CD4-positive, alpha-beta memory T cell (primary cell): ENCODE measurements around the gene GTF2IRD1. TPM values are rescaled to one million over a fixed set of nuclear protein-coding genes. Genes with fewer than 3 reads are reported as not detected.

Experiments used
- CTCF ChIA-PET: fragments of 350-600 bp; sonication (Branson Sonifier 250); formaldehyde crosslinking; loops from one replicate; lab custom pipeline; 2021; ENCODE audit warnings: inconsistent platforms; ENCODE audit not compliant: partially characterized antibody; lab: Charles Lee
- POLR2A ChIA-PET: fragments of 350-600 bp; sonication (Branson Sonifier 250); formaldehyde crosslinking; loops from one replicate; lab custom pipeline; 2021; ENCODE audit not compliant: partially characterized antibody; lab: Charles Lee
- DNase-seq, 5 donors: peaks; one replicate each; pipeline versions ENCODE4 v3.0.0 to v3.0.0-alpha.2; 2020 to 2022; ENCODE audit warnings: mixed read lengths in 1 of 5
- H3K27ac ChIP-seq: one replicate; pipeline ENCODE4 v1.7.0; 2013; ENCODE audit warnings: low read depth, low read length
- H3K27me3 ChIP-seq: 2 replicates; pipeline ENCODE4 v1.7.0; 2013; ENCODE audit warnings: mild to moderate bottlenecking, low read length, moderate library complexity; ENCODE audit not compliant: insufficient read depth
- H3K36me3 ChIP-seq: 2 replicates; pipeline ENCODE4 v1.7.0; 2013; ENCODE audit warnings: mild to moderate bottlenecking, low read length, moderate library complexity; ENCODE audit not compliant: insufficient read depth
- H3K4me1 ChIP-seq: 2 replicates; pipeline ENCODE4 v1.7.0; 2013; ENCODE audit warnings: mild to moderate bottlenecking, low read length, moderate library complexity; ENCODE audit not compliant: insufficient read depth
- H3K4me3 ChIP-seq, 2 donors: one replicate each; pipeline ENCODE4 v1.7.0; 2013; ENCODE audit warnings: low read length in 2 of 2, mild to moderate bottlenecking in 1 of 2
- H3K9me3 ChIP-seq, 2 donors: one replicate each; pipeline ENCODE4 v1.7.0; 2013; ENCODE audit warnings: low read length in 2 of 2, control low read depth in 1 of 2; ENCODE audit not compliant: control insufficient read depth in 1 of 2
- H3K27ac Mint-ChIP-seq, 7 donors: one replicate each; pipeline ENCODE4 v1.8.0; 2020 to 2021; ENCODE audit warnings: mixed read lengths in 7 of 7, mild to moderate bottlenecking in 6 of 7, inconsistent platforms in 3 of 7, moderate library complexity in 3 of 7
- H3K27me3 Mint-ChIP-seq, 2 donors: one replicate each; pipeline ENCODE4 v1.8.0; 2020 to 2021; ENCODE audit warnings: mixed read lengths in 2 of 2
- H3K36me3 Mint-ChIP-seq, 2 donors: one replicate each; pipeline ENCODE4 v1.8.0; 2020 to 2021; ENCODE audit warnings: mixed read lengths in 2 of 2, inconsistent platforms in 1 of 2, mild to moderate bottlenecking in 1 of 2
- H3K4me1 Mint-ChIP-seq, 4 donors: one replicate each; pipeline ENCODE4 v1.8.0; 2020 to 2021; ENCODE audit warnings: mixed read lengths in 4 of 4, mild to moderate bottlenecking in 1 of 4
- H3K4me3 Mint-ChIP-seq, 8 donors: one replicate each; pipeline ENCODE4 v1.8.0; 2020 to 2021; ENCODE audit warnings: mixed read lengths in 8 of 8, mild to moderate bottlenecking in 7 of 8, moderate library complexity in 6 of 8, inconsistent platforms in 3 of 8
- H3K9me3 Mint-ChIP-seq, 8 donors: one replicate each; pipeline ENCODE4 v1.8.0; 2020 to 2021; ENCODE audit warnings: mixed read lengths in 8 of 8, mild to moderate bottlenecking in 5 of 8, inconsistent platforms in 3 of 8, moderate library complexity in 1 of 8
- intact Hi-C: fragments of 100-400 bp; cut with micrococcal nuclease; formaldehyde crosslinking; loops from one replicate; pipeline ENCODE4 v1.15.1; 2023
- polyA plus RNA-seq, 2 donors: library from polyadenylated mRNA; unstranded; fragments of 300-500 nt; fragmentation: Illumina TruSeq; gene quantifications; one replicate each; pipeline ENCODE4 v1.2.3, GENCODE V29; 2021
- total RNA-seq, 2 experiments: library from RNA; stranded (reverse); gene quantifications; one replicate each; pipeline ENCODE4 v1.2.3, GENCODE V29; 2021

The GTF2IRD1 gene
- total and polyA plus RNA-seq, 4 experiments from 2014 or later: 0.30 to 8.8 (median 4.7) TPM

GRCh38 chr7:74582447-74583039 lies 128.8 kb downstream of the GTF2IRD1 start:
- H3K9me3 Mint-ChIP-seq: no peaks in the 10 kb centered on the region
- H3K9me3 ChIP-seq: no peaks in the 10 kb centered on the region
- no peak overlapping the region for H3K4me3 Mint-ChIP-seq
- CTCF ChIA-PET: interaction anchor here (0.7 kb wide), 1 partner anchor 155 kb away, joined by 3 read pairs; no protein-coding TSS in a partner anchor
- intact Hi-C loops: no loop called here
- H3K4me1 Mint-ChIP-seq: no peaks in the 10 kb centered on the region
- no peaks in the 10 kb centered on the region for H3K36me3 Mint-ChIP-seq
- no peaks in the 10 kb centered on the region for H3K4me1 ChIP-seq
- no peak overlapping the region for H3K27ac Mint-ChIP-seq
- H3K27me3 Mint-ChIP-seq: no peaks in the 10 kb centered on the region
- no peak for DNase-seq
- no peak overlapping the region for H3K4me3 ChIP-seq
- no peaks in the 10 kb centered on the region for H3K36me3 ChIP-seq
- no peak overlapping the region for H3K27ac ChIP-seq
- POLR2A ChIA-PET: no interaction called here
- H3K27me3 ChIP-seq: no peaks in the 10 kb centered on the region

DNA sequence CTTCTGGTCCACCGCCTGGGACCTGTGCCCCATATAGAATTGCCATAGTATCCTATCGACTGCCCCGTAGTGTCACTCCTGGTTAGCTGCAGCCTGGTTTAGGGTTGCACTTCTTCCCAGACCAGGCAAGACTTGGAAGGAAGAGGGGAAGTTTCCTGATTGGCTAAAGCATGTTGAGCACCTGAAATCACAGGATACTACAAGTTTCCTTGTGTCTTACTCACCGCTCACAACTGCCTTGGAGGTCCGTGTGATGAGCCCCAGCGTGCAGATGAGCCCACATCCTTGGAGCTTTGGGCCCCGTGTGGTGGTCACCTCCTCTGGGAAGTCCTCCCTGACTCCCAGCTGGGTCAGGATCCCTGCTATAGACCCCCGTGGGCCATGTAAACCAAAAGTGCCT lies 129.9 kb downstream of the GTF2IRD1 start:
- Histone ChIP-seq H3K4me1 (no peaks in the 10 kb centered on the region), H3K4me3 (no peak overlapping the region), H3K27ac (no peak overlapping the region), H3K27me3 (no peaks in the 10 kb centered on the region), H3K36me3 (no peaks in the 10 kb centered on the region), H3K9me3 (no peaks in the 10 kb centered on the region)
- DNase-seq: no peak
- Mint-ChIP-seq H3K9me3 (no peaks in the 10 kb centered on the region), H3K4me3 (no peak overlapping the region), H3K4me1 (no peaks in the 10 kb centered on the region), H3K36me3 (no peaks in the 10 kb centered on the region), H3K27ac (peak overlapping the region in 1 of 7 donors; percentile 19), H3K27me3 (no peaks in the 10 kb centered on the region)
- ChIA-PET POLR2A (no interaction called here), CTCF (no interaction called here)
- intact Hi-C loops: no loop called here

DNA sequence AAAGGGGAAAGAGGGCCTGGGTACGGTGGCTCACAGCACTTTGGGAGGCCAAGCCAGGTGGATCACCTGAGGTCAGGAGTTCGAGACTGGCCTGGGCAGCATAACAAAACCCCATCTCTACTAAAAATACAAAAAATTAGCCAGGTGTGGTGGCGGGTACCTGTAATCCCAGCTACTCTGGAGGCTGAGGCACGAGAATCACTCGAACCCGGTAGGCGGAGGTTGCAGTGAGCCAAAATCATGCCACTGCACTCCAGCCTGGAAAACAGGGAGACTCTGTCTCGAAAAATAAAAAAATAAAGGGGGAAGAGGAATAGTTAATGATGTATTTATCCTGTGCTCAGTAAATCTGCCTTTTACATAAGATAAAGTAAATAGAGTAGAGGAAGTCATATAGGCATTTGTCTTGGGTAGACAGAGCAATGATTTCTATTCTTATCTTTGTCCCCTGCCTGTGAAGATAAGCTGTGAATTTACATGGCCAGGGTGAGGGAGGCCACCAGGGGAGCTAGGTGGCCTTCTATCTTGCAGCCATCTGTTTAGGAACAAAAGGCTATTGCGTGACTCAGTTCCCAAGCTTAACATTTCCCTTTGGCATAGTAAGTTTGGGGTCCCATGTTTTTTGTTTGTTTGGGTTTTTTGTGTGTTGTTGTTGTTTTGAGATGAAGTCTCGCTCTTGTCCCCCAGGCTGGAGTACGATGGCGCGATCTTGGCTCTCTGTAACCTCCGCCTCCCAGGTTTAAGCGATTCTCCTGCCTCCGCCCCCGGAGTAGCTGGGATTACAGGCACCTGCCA lies 130.7 kb downstream of the GTF2IRD1 start:
- no peaks in the 10 kb centered on the region for H3K4me1 Mint-ChIP-seq
- no peaks in the 10 kb centered on the region for H3K36me3 Mint-ChIP-seq

DNA sequence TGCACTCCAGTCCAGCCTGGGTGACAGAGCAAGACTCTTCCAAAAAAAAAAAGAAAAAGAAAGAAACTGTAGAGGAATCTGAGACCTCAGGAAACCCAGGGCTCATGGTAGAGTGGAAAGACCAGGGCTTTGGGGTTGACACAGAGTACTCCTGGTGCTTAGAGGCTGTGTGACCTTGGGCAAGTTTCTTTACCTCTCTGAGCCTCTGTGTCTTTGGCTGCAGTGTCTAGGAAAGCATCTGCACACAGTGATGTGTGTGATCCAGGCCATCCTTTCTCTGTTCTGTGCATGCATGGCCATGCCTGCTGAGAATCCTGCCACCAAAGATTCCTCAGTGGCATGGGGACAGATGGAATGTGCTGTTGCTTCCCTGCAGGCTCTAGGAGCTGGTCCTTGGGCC lies 132.1 kb downstream of the GTF2IRD1 start:
- no peak for DNase-seq

More for the DNA sequence above, 130.7 kb downstream of the GTF2IRD1 start:
- H3K9me3 Mint-ChIP-seq: no peaks in the 10 kb centered on the region
- H3K36me3 ChIP-seq: no peaks in the 10 kb centered on the region
- no peak overlapping the region for H3K27ac ChIP-seq
- H3K27me3 ChIP-seq: no peaks in the 10 kb centered on the region
- H3K4me3 Mint-ChIP-seq: no peak overlapping the region
- H3K9me3 ChIP-seq: no peaks in the 10 kb centered on the region
- ChIA-PET CTCF (interaction anchor here (1.3 kb wide), 1 partner anchor 167 kb away, joined by 3 read pairs; no protein-coding TSS in a partner anchor), POLR2A (interaction anchor here (0.6 kb wide), 1 partner anchor 89 kb away, joined by 3 read pairs; no protein-coding TSS in a partner anchor)
- H3K27me3 Mint-ChIP-seq: no peaks in the 10 kb centered on the region
- DNase-seq: no peak
- no peaks in the 10 kb centered on the region for H3K4me1 ChIP-seq
- H3K27ac Mint-ChIP-seq: no peak overlapping the region
- H3K4me3 ChIP-seq: no peak overlapping the region
- intact Hi-C loops: no loop called here

DNA sequence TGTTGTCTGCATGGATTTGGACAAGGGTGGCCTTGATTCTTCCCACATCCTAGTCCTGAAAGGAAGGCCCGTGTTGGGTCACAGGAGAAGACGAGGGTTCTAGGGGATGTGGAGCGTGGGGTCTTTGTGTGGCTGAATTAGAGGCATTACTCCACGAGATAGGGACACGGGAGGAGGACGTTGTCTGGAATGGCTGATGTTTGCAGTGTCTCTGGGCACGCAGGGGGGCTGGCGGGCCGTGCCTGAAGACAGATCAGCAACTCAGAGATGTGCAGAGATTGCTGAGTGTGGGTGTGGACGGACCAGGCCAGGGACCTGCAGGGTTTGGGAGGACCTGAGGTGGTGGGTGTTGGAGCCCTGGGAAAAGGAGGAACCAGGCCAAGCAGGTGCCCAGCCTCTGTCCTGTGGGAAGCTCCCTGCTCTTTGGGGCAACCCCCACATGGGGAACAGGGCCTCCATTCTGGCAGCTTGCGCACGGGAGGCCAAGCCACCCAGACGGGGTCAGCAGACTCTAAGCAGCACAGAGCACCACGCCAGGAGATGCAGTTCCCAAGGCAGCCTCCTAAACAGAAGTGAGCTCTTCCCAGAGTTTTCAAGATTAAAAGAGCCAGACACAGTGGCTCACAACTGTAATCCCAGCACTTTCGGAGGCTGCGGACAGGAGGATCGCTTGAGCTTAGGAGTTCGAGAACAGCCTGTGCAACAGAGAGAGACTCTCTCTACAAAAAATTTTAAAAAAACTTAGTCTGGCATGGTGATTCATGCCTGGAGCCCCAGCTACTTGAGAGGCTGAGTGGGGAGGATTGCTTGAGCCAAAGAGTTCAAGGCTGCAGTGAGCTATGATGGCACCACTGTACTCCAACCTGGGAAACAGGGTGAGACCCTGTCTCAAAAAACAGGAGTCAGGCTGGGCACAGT lies 132.8 kb downstream of the GTF2IRD1 start:
- intact Hi-C loops: no loop called here
- Histone ChIP-seq H3K27me3 (no peaks in the 10 kb centered on the region), H3K36me3 (no peaks in the 10 kb centered on the region), H3K9me3 (no peaks in the 10 kb centered on the region), H3K27ac (no peak overlapping the region), H3K4me1 (no peaks in the 10 kb centered on the region), H3K4me3 (no peak overlapping the region)
- no peaks in the 10 kb centered on the region for H3K9me3 Mint-ChIP-seq
- no peak overlapping the region for H3K4me3 Mint-ChIP-seq
- DNase-seq: no peak
- no peaks in the 10 kb centered on the region for H3K4me1 Mint-ChIP-seq
- H3K27me3 Mint-ChIP-seq: no peaks in the 10 kb centered on the region
- H3K27ac Mint-ChIP-seq: no peak overlapping the region
- ChIA-PET CTCF (no interaction called here), POLR2A (no interaction called here)
- H3K36me3 Mint-ChIP-seq: no peaks in the 10 kb centered on the region

More for the DNA sequence above, 132.1 kb downstream of the GTF2IRD1 start:
- ChIA-PET CTCF (no interaction called here), POLR2A (no interaction called here)
- H3K27me3 ChIP-seq: no peaks in the 10 kb centered on the region
- Mint-ChIP-seq H3K36me3 (no peaks in the 10 kb centered on the region), H3K27me3 (no peaks in the 10 kb centered on the region), H3K4me1 (no peaks in the 10 kb centered on the region), H3K9me3 (no peaks in the 10 kb centered on the region), H3K27ac (no peak overlapping the region), H3K4me3 (no peak overlapping the region)
- no peaks in the 10 kb centered on the region for H3K36me3 ChIP-seq
- no peaks in the 10 kb centered on the region for H3K4me1 ChIP-seq
- no peak overlapping the region for H3K27ac ChIP-seq
- intact Hi-C loops: no loop called here
- H3K4me3 ChIP-seq: no peak overlapping the region
- H3K9me3 ChIP-seq: no peaks in the 10 kb centered on the region

DNA sequence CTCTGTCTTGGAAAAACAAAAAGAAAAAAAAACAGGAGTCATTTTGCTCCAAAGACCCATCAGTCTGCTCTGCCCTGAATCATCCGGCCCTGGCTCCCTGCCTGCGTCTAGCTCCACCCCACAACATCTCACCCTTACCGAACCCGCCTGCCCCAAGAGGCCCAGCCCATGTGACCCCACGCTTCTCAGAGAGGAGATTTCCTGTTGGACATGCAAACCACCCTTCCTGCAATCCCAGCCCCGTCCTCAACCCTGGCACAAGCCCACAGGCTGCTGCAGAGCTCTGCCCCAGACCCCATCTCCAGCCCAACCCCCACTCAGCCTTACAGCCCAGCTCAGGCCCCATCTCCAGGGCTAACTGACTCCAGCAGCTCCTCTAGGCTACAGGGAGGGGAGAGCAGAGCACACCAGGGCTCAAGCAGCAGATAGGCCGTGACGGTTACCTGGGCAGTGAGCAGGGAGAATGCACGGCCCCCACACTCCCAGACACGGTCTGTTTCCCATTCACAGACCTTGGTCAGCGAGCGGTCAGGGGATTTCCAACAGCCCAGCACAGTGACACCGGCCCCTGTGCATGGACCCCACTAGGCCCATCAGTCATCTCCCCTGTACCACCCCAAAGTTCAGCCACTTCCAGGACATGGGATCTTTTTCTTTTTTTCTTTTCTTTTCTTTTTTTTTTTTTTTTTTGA lies 133.9 kb downstream of the GTF2IRD1 start:
- POLR2A ChIA-PET: no interaction called here

More for the DNA sequence above, 133.9 kb downstream of the GTF2IRD1 start:
- Histone ChIP-seq H3K4me1 (no peaks in the 10 kb centered on the region), H3K9me3 (no peaks in the 10 kb centered on the region), H3K27ac (no peak overlapping the region), H3K4me3 (no peak overlapping the region), H3K27me3 (no peaks in the 10 kb centered on the region), H3K36me3 (no peaks in the 10 kb centered on the region)
- CTCF ChIA-PET: no interaction called here
- DNase-seq: no peak
- H3K27ac Mint-ChIP-seq: no peak overlapping the region
- intact Hi-C loops: no loop called here
- no peaks in the 10 kb centered on the region for H3K27me3 Mint-ChIP-seq
- H3K36me3 Mint-ChIP-seq: no peaks in the 10 kb centered on the region
- H3K4me1 Mint-ChIP-seq: no peaks in the 10 kb centered on the region
- H3K4me3 Mint-ChIP-seq: no peak overlapping the region
- no peaks in the 10 kb centered on the region for H3K9me3 Mint-ChIP-seq
